ENCODE measurements around the gene NRXN3. TPM values are rescaled to one million over a fixed set of nuclear protein-coding genes. Genes with fewer than 3 reads are reported as not detected.

The NRXN3 gene
- total RNA-seq, 1 experiment from 2014 or later = not detected

GRCh38 chr14:78443834-78444233, 273.7 kb downstream of the NRXN3 start:
- DNase-seq = no peak
- ChIA-PET POLR2A (ENCODE audit: unreplicated experiment) (no interaction called here), CTCF (no interaction called here)
- Histone ChIP-seq H3K27me3 (ENCODE audit: insufficient read depth, low read depth) (no peaks in the 10 kb centered on the region), H3K4me1 (replicated peaks; ENCODE audit: insufficient read depth) (no peaks in the 10 kb centered on the region), H3K27ac (no peak overlapping the region), H4K20me1 (ENCODE audit: insufficient read depth) (no peaks in the 10 kb centered on the region), H3F3A (ENCODE audit: insufficient read depth, low read depth) (no peaks in the 10 kb centered on the region), H3K9me3 (ENCODE audit: insufficient read depth, low read depth) (no peaks in the 10 kb centered on the region), H3K79me2 (ENCODE audit: low read depth) (no peaks in the 10 kb centered on the region), H3K36me3 (ENCODE audit: low read depth) (no peaks in the 10 kb centered on the region), H3K4me3 (no peak overlapping the region), H3K9me2 (ENCODE audit: insufficient read depth) (no peaks in the 10 kb centered on the region), H2AFZ (no peak overlapping the region), H3K4me2 (no peak overlapping the region)
- TF ChIP-seq CTCF (conservative IDR thresholded peaks at IDR 0.05) (no peak), EZH2 (IDR thresholded peaks at IDR 0.05; ENCODE audit: low read depth) (no peak)
- intact Hi-C loops (cut with micrococcal nuclease; ENCODE audit: unreplicated experiment) = no loop called here
- BruUV-seq (replicated peaks) = no TSS peak

GRCh38 chr14:78445275-78445674, 275.1 kb downstream of the NRXN3 start:
- H3K27ac ChIP-seq = no peak overlapping the region
- no peak overlapping the region for H3K4me3 ChIP-seq
- no peaks in the 10 kb centered on the region for H3K4me1 ChIP-seq (replicated peaks; ENCODE audit: insufficient read depth)
- no peak for DNase-seq
- ChIA-PET POLR2A (ENCODE audit: unreplicated experiment) (no interaction called here), CTCF (no interaction called here)
- TF ChIP-seq CTCF (conservative IDR thresholded peaks at IDR 0.05) = no peak
- TF ChIP-seq EZH2 (IDR thresholded peaks at IDR 0.05; ENCODE audit: low read depth) = no peak
- intact Hi-C loops (cut with micrococcal nuclease; ENCODE audit: unreplicated experiment) = no loop called here
- H4K20me1 ChIP-seq (ENCODE audit: insufficient read depth) = no peaks in the 10 kb centered on the region
- no peaks in the 10 kb centered on the region for H3K9me2 ChIP-seq (ENCODE audit: insufficient read depth)
- H3F3A ChIP-seq (ENCODE audit: insufficient read depth, low read depth) = no peaks in the 10 kb centered on the region
- no peaks in the 10 kb centered on the region for H3K36me3 ChIP-seq (ENCODE audit: low read depth)
- H3K27me3 ChIP-seq (ENCODE audit: insufficient read depth, low read depth) = no peaks in the 10 kb centered on the region
- BruUV-seq (replicated peaks) = no TSS peak
- H3K4me2 ChIP-seq = no peak overlapping the region
- H3K9me3 ChIP-seq (ENCODE audit: insufficient read depth, low read depth) = no peaks in the 10 kb centered on the region
- no peaks in the 10 kb centered on the region for H3K79me2 ChIP-seq (ENCODE audit: low read depth)
- H2AFZ ChIP-seq = no peak overlapping the region

GRCh38 chr14:78446807-78447206, 276.6 kb downstream of the NRXN3 start:
- ChIA-PET POLR2A (ENCODE audit: unreplicated experiment) (no interaction called here), CTCF (no interaction called here)
- Histone ChIP-seq H2AFZ (no peak overlapping the region), H3K79me2 (ENCODE audit: low read depth) (no peaks in the 10 kb centered on the region), H3K4me3 (no peak overlapping the region), H4K20me1 (ENCODE audit: insufficient read depth) (no peaks in the 10 kb centered on the region), H3F3A (ENCODE audit: insufficient read depth, low read depth) (no peaks in the 10 kb centered on the region), H3K9me3 (ENCODE audit: insufficient read depth, low read depth) (no peaks in the 10 kb centered on the region), H3K27me3 (ENCODE audit: insufficient read depth, low read depth) (no peaks in the 10 kb centered on the region), H3K4me1 (replicated peaks; ENCODE audit: insufficient read depth) (no peaks in the 10 kb centered on the region), H3K9me2 (ENCODE audit: insufficient read depth) (no peaks in the 10 kb centered on the region), H3K27ac (no peak overlapping the region), H3K36me3 (ENCODE audit: low read depth) (no peaks in the 10 kb centered on the region), H3K4me2 (no peak overlapping the region)
- no peak for DNase-seq
- TF ChIP-seq CTCF (conservative IDR thresholded peaks at IDR 0.05) (no peak), EZH2 (IDR thresholded peaks at IDR 0.05; ENCODE audit: low read depth) (no peak)
- BruUV-seq (replicated peaks) = no TSS peak
- intact Hi-C loops (cut with micrococcal nuclease; ENCODE audit: unreplicated experiment) = no loop called here

Measured in PC-9 (cell line).